Esophagus muscularis mucosa (tissue), 4 donors: ENCODE measurements around the gene ITGA5. TPM values are rescaled to one million over a fixed set of nuclear protein-coding genes. Genes with fewer than 3 reads are reported as not detected.

Experiments used
- DNase-seq: peaks from one replicate; pipeline ENCODE4 v3.0.0-alpha.2; 2017; ENCODE audit errors: extremely low spot score
- H3K27ac ChIP-seq, 4 donors: fragments of 200-600 bp; sonication (generic); replicated peaks in 1 of 4; 1 replicate in 3 of 4; 2 replicates in 1 of 4; pipeline ENCODE4 v1.5.1; 2016 to 2019; ENCODE audit warnings: mild to moderate bottlenecking in 1 of 4
- H3K27me3 ChIP-seq, 4 donors: fragments of 200-600 bp; sonication (generic); one replicate each; pipeline versions ENCODE4 v1.5.1 to v1.6.0; 2016 to 2019
- H3K36me3 ChIP-seq, 4 donors: fragments of 200-600 bp; sonication (generic); one replicate each; pipeline ENCODE4 v1.5.1; 2016 to 2019
- H3K4me1 ChIP-seq, 4 donors: fragments of 200-600 bp; sonication (generic); one replicate each; pipeline ENCODE4 v1.5.1; 2016 to 2019
- H3K4me3 ChIP-seq, 4 donors: fragments of 200-600 bp; sonication (generic); 1 replicate in 2 of 4; 2 replicates in 2 of 4; pipeline ENCODE4 v1.5.1; 2016 to 2019; ENCODE audit warnings: mild to moderate bottlenecking in 4 of 4, moderate library complexity in 1 of 4
- H3K9me3 ChIP-seq, 4 donors: fragments of 200-600 bp; sonication (generic); 1 replicate in 3 of 4; 2 replicates in 1 of 4; pipeline ENCODE4 v1.5.1; 2016 to 2019
- EP300 ChIP-seq: sonication (generic); formaldehyde crosslinking; IDR thresholded peaks from one replicate; pipeline ENCODE4 v1.6.1; 2017; ENCODE audit warnings: antibody characterized with exemption
- POLR2A ChIP-seq: fragments of 450-650 bp; IDR thresholded peaks from one replicate; pipeline ENCODE4 v1.6.1; 2017; ENCODE audit warnings: antibody characterized with exemption, moderate library complexity, mild to moderate bottlenecking, low read depth
- POLR2AphosphoS5 ChIP-seq, 2 donors: sonication (generic); formaldehyde crosslinking; IDR thresholded peaks; one replicate each; pipeline ENCODE4 v1.6.1; 2017; ENCODE audit warnings: antibody characterized with exemption in 2 of 2
- WGBS: methylation state at CpG from one replicate; pipeline ENCODE4 v1.1.5; 2018; 5-methylcytosine and 5-hydroxymethylcytosine counted together
- intact Hi-C: fragments of 100-400 bp; cut with DNase I; formaldehyde crosslinking; loops from one replicate; pipeline ENCODE4 v1.15.1; 2023
- total RNA-seq, 4 donors: library from RNA; depleted of rRNA; stranded (reverse); fragments of >200 nt; gene quantifications; one replicate each; pipeline versions ENCODE4 v1.1.0 to v1.2.1, GENCODE V29; 2016
- TF ChIP-seq, protein P1 (sequence below), 3 experiments: fragments of 200-600 bp in 2 of 3; fragments of 450-650 bp in 1 of 3; sonication (generic) in 2 of 3; IDR thresholded peaks; one replicate each; pipeline ENCODE4 v1.5.1; 2017 to 2019; ENCODE audit warnings: antibody characterized with exemption in 3 of 3, mild to moderate bottlenecking in 2 of 3, moderate library complexity in 1 of 3

Gene ITGA5
- total RNA-seq, 4 donors from 2014 or later = 264 to 785 (median 602) TPM

DNA sequence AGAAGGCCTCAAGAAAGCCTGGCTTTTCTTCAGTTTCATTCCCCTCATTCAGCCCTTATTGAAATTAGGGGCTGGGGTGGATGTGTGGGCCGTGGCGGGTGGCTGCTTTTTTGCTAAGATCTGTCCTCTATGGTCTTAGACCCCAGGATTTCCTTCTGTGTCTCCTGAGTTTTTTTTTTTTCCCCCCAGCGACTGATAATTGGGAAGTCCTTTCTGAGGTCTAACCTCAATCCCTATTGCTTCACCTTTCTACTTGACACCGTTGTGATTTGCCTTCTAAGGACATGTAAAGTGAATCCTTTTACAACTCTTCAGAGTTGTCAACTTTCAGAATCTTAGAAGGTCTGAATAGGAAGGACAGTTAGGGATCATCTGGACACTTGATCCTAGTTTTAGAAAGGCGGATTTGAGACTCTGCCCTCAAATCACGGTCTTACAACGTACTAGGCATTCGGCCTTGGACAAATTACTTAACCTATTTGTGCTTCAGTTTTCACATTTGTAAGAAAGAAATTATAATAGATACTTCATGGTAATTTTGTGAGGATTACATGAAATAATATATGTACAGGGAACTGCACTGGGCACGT, 59.2 kb downstream of the ITGA5 start:
- intact Hi-C loops = loop anchor here (2.0 to 10.0 kb wide), 5 partner anchors 33 to 345 kb away; partner anchors contain the start of gene COPZ1
- Histone ChIP-seq H3K4me1 (peaks cover 20 to 54% (median 49%) of the 10 kb centered on the region in 4 donors), H3K27ac (peak overlapping the region; percentile 88 to 92 (median 90)), H3K4me3 (peak overlapping the region; percentile 54 to 74 (median 70)), H3K27me3 (no peaks in the 10 kb centered on the region), H3K9me3 (no peaks in the 10 kb centered on the region), H3K36me3 (no peaks in the 10 kb centered on the region)
- 45% methylated on average over 9 of the region's 9 CpGs for WGBS
- TF ChIP-seq EP300 (no peak), POLR2AphosphoS5 (IDR thresholded peaks at IDR 0.05) (no peak), POLR2A (no peak)
- TF ChIP-seq, protein P1, sequence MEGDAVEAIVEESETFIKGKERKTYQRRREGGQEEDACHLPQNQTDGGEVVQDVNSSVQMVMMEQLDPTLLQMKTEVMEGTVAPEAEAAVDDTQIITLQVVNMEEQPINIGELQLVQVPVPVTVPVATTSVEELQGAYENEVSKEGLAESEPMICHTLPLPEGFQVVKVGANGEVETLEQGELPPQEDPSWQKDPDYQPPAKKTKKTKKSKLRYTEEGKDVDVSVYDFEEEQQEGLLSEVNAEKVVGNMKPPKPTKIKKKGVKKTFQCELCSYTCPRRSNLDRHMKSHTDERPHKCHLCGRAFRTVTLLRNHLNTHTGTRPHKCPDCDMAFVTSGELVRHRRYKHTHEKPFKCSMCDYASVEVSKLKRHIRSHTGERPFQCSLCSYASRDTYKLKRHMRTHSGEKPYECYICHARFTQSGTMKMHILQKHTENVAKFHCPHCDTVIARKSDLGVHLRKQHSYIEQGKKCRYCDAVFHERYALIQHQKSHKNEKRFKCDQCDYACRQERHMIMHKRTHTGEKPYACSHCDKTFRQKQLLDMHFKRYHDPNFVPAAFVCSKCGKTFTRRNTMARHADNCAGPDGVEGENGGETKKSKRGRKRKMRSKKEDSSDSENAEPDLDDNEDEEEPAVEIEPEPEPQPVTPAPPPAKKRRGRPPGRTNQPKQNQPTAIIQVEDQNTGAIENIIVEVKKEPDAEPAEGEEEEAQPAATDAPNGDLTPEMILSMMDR (IDR thresholded peaks at IDR 0.05) = no peak
- no peak for DNase-seq

DNA sequence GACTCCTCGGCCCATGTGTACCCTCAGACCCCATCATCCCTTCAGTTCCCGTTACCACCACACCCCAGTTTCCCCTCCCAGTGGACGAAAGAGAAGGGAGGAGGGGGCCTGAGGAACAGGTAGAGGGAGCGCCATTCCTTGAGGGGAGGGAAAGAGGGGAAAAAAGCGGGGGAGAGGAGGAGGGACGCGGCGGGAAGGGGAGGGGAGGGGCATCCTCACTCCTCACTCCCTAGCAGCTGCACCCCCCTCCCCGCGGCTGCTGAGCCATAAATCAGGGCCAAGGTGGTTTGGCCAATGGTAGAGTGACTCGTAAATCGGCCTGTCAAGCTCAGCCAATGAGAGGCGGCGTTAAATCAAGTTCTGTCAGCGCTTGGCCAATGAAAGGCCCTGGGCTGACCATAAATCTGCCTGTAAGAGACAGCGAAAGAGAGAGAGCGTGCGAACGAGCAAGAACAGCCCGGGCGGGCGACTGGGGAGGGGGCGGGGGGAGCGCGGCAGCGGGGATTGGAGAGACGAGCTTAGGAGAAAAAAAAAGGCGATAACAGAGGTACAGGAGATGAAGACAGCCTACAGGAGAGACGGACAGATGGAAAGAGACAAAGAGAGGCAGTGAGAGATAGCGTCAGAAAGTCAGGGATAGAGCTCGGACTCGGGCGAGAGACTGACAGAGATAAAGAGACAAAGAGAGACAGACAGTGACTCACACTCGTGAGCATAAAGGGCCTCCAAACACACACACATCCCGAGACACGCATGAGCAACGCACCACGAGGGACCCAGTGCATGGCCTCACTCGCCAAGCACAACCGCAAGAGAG, 59.9 kb downstream of the ITGA5 start:
- peak overlapping the region; percentile 54 to 74 (median 70) for H3K4me3 ChIP-seq
- no peak for TF ChIP-seq EP300
- peak; percentile 68 to 75 for TF ChIP-seq POLR2AphosphoS5 (IDR thresholded peaks at IDR 0.05)
- no peaks in the 10 kb centered on the region for H3K9me3 ChIP-seq
- H3K27ac ChIP-seq = peak overlapping the region; percentile 88 to 92 (median 90)
- DNase-seq = peak; percentile 100
- H3K27me3 ChIP-seq = no peaks in the 10 kb centered on the region
- intact Hi-C loops = no loop called here
- no peaks in the 10 kb centered on the region for H3K36me3 ChIP-seq
- under 1% methylated on average over 40 of the region's 40 CpGs for WGBS
- peaks cover 20 to 57% (median 49%) of the 10 kb centered on the region in 4 donors for H3K4me1 ChIP-seq

DNA sequence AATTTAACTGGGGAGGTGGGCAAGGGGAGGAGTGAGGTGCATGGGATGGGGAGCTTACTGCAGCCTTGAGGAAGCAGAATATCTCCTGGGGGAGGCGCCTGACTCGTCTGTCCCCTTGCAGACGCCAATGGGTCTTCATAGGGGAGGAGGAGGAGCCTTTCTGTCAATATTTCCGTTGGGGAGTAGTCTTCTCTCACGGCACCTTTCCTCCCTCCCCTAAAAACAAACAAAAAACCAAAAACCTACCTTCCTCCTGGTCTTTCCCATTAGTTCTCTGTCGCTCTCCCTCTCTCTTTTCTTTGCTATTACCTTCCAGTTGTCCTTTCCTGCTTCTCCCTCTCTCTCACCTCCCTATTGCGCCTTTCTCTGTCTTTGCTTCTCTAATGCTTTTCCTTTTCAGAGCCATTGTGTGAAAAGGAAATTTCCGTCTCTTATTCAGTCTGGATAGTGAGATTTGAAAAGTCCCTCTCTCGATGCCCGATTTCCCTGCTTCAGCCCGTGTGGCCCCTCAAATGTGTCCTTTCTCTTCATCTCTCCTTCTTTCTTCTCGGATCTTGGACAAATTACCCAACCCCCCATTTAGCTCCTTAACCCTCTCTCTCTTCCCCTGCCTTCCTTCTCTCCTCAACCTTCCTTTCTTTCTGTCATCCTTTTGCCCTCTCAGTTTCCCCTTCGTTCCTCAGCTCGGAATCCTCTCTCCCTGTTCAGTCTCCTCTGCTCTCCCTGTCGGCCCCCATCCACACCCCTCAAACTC, 60.7 kb downstream of the ITGA5 start:
- Histone ChIP-seq H3K27me3 (no peaks in the 10 kb centered on the region), H3K27ac (peak overlapping the region; percentile 88 to 92 (median 90)), H3K9me3 (no peaks in the 10 kb centered on the region), H3K36me3 (no peaks in the 10 kb centered on the region), H3K4me3 (peak overlapping the region; percentile 54 to 74 (median 70)), H3K4me1 (peaks cover 22 to 62% (median 54%) of the 10 kb centered on the region in 4 donors)
- 7% methylated on average over 15 of the region's 15 CpGs for WGBS
- intact Hi-C loops = no loop called here
- TF ChIP-seq EP300 = no peak
- TF ChIP-seq, protein P1 (IDR thresholded peaks at IDR 0.05) = no peak
- no peak for TF ChIP-seq POLR2A
- TF ChIP-seq POLR2AphosphoS5 (IDR thresholded peaks at IDR 0.05) = no peak
- DNase-seq = no peak

DNA sequence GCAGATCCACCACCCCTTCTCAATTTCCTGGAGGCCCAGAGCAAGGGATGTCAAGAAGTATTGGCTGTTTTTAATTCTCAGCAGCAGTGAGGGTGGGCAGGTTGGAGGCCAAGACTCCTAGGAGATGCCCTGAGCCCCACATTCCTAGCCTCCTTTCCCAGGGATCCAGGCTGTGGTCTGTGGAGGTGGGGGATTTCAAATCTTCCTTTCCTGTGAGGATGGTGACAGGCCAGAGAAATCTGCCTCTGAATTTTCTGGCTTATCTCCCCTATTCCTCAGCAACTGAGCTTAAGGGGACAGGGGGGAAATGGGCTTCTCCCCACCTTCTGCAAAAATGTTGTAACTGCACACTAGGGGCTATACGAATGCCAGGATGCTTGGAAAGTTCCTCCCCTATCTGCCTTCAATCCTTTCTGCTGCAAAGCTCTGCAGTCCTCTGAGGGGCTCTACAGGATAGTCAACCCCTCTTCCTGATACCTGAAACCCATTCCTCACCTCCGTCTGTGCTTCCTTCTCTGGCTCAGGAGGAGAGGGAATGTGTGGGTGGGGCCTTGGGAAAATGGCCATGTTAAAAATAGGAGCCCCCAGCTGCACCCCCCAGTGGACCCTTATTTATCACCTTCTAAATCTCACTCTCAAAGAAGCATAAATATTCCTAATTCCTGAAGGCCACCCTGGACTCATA, 61.4 kb downstream of the ITGA5 start:
- peaks cover 28 to 69% (median 61%) of the 10 kb centered on the region in 4 donors for H3K4me1 ChIP-seq
- no peaks in the 10 kb centered on the region for H3K36me3 ChIP-seq
- no peak for DNase-seq
- peak overlapping the region in 3 of 4 donors; percentile 88 to 92 (median 90) for H3K27ac ChIP-seq
- intact Hi-C loops = no loop called here
- H3K4me3 ChIP-seq = peak overlapping the region in 2 of 4 donors; percentile 54 to 69
- 48% methylated on average over 2 of the region's 2 CpGs for WGBS
- TF ChIP-seq POLR2AphosphoS5 (IDR thresholded peaks at IDR 0.05) (no peak), POLR2A (no peak), EP300 (no peak)
- TF ChIP-seq, protein P1 (IDR thresholded peaks at IDR 0.05) = no peak
- no peaks in the 10 kb centered on the region for H3K27me3 ChIP-seq
- H3K9me3 ChIP-seq = no peaks in the 10 kb centered on the region
